NCI-H510A (cell line): ENCODE measurements around the gene MRPS23.

Experiments used
- DNase-seq: peaks from one replicate; lab custom pipeline; 2025; lab: John Stamatoyannopoulos, UW

The MRPS23 gene

DNA sequence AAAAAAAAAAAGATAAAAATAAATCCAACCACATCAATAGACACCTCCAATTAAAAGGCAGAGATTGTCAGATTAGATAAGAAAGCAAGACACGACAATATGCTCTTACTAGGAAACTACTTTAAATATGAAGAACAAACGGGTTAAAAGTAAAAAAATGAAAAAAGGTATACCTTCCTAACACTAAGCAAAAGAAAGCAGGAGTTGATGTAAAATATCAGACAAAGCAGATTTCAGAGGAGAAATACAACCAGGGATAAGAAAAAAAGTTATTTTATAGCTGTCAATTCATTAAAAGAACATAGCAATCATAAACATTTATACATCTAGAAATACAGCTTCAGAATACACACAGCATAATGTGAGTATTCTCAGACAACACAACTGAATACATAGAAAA is 55.0 kb downstream of the MRPS23 start:
- DNase-seq = no peak

DNA sequence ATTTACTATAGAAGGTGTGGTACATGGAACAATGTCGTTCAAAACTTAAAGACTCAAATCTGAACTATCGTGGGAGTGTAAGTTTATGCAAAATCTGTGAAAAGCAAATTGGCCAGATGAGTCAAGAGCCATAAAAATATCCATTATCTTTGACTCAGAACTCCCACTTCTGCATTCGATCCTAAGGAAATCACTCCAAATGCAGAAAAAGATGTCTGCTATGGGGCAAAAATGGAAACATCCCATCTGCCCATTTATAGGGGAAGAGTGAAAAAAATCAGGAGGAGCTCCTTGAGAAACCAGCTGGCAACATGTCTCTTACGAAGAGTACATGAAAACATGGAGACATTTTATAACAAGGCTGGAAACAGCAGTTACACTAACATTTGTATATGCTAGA is 61.1 kb downstream of the MRPS23 start:
- no peak for DNase-seq

DNA sequence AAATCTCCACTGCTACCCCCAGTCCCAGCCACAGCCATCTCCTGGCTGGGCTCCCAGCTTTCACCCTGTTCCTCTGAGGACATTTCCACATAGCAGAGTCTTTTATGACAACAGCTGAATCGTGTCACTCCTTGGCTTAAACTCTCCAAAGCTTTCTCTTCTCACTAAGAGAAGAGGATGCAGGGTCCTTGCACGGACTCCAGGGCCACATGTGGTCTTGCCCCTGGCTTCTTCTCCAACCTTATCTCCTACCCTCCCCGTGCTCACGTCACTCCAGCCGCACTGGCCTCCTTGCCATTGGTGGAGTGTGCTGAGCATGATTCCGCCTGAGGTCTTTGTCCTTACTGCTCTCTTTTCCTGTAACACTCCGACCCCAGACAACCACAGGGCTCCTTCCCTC is 64.8 kb downstream of the MRPS23 start:
- DNase-seq = no peak
